ENCODE data around the gene COL9A3.

The COL9A3 gene

GRCh38 chr20:62860391-62860923, 43.6 kb downstream of the COL9A3 start:
- no peak for TF ChIP-seq CTCF (IDR thresholded peaks at IDR 0.05)

GRCh38 chr20:62860924-62861691, 44.3 kb downstream of the COL9A3 start:
- TF ChIP-seq CTCF (IDR thresholded peaks at IDR 0.05) = no peak

GRCh38 chr20:62861726-62862336, 45.0 kb downstream of the COL9A3 start, which contains the start of gene TCFL5:
Gene TCFL5 (minus strand): TSS chr20:62861822. CDS start chr20:62861670, 152 bp downstream.
- TF ChIP-seq CTCF (IDR thresholded peaks at IDR 0.05) = no peak

- TF ChIP-seq CTCF (IDR thresholded peaks at IDR 0.05) = no peak
These were observed 47.4 kb downstream of the COL9A3 start for GRCh38 chr20:62864207-62864606.

- TF ChIP-seq CTCF (IDR thresholded peaks at IDR 0.05) = no peak
These were observed 55.5 kb downstream of the COL9A3 start for GRCh38 chr20:62872184-62872847.

- TF ChIP-seq CTCF (IDR thresholded peaks at IDR 0.05) = no peak
These were observed 56.0 kb downstream of the COL9A3 start for GRCh38 chr20:62872862-62873261.

- no peak for TF ChIP-seq CTCF (IDR thresholded peaks at IDR 0.05)
These were observed 56.4 kb downstream of the COL9A3 start for GRCh38 chr20:62873280-62873679.
